Smooth muscle cell (in vitro differentiated cells): ENCODE measurements around the gene MYOF. TPM values are rescaled to one million over a fixed set of nuclear protein-coding genes. Genes with fewer than 3 reads are reported as not detected.

ENCODE experiments used
- DNase-seq: peaks from one replicate; lab custom pipeline; 2025; ENCODE audit not compliant: unreplicated experiment; lab: John Stamatoyannopoulos, UW
- H2AFZ ChIP-seq: fragments of 200-600 bp; sonication (generic); 2 replicates; pipeline ENCODE4 v1.6.0; 2016; ENCODE audit warnings: antibody characterized with exemption, low read depth, mild to moderate bottlenecking
- H3F3A ChIP-seq: fragments of 200-600 bp; sonication (generic); 2 replicates; pipeline ENCODE4 v1.6.0; 2017; ENCODE audit warnings: antibody characterized with exemption, low read depth
- H3K27ac ChIP-seq: fragments of 200-600 bp; sonication (generic); 2 replicates; pipeline ENCODE4 v1.5.1; 2016; ENCODE audit warnings: low read depth, mild to moderate bottlenecking
- H3K27me3 ChIP-seq: fragments of 200-600 bp; sonication (generic); 2 replicates; pipeline ENCODE4 v1.6.1; 2016; ENCODE audit warnings: low read depth, mild to moderate bottlenecking
- H3K36me3 ChIP-seq: fragments of 200-600 bp; sonication (generic); 2 replicates; pipeline ENCODE4 v1.5.1; 2016; ENCODE audit warnings: low read depth
- H3K4me1 ChIP-seq: fragments of 200-600 bp; sonication (generic); 2 replicates; pipeline ENCODE4 v1.5.1; 2016; ENCODE audit warnings: low read depth
- H3K4me2 ChIP-seq: fragments of 200-600 bp; sonication (generic); 2 replicates; pipeline ENCODE4 v1.6.0; 2016; ENCODE audit warnings: mild to moderate bottlenecking
- H3K4me3 ChIP-seq: fragments of 200-600 bp; sonication (generic); 2 replicates; pipeline ENCODE4 v1.5.1; 2016; ENCODE audit warnings: mild to moderate bottlenecking
- H3K79me2 ChIP-seq: fragments of 200-600 bp; sonication (generic); 2 replicates; pipeline ENCODE4 v1.6.0; 2016; ENCODE audit warnings: low read depth, mild to moderate bottlenecking
- H3K9ac ChIP-seq: fragments of 200-600 bp; sonication (generic); 2 replicates; pipeline ENCODE4 v1.6.0; 2016; ENCODE audit warnings: low read depth
- H3K9me3 ChIP-seq: fragments of 200-600 bp; sonication (generic); replicated peaks from 2 replicates; pipeline ENCODE4 v1.5.1; 2016; ENCODE audit warnings: low read depth
- H4K20me1 ChIP-seq: fragments of 200-600 bp; sonication (generic); 2 replicates; pipeline ENCODE4 v1.6.0; 2016; ENCODE audit warnings: low read depth
- CTCF ChIP-seq: fragments of 200-600 bp; sonication (generic); IDR thresholded peaks from 2 replicates; pipeline ENCODE4 v1.5.1; 2017; ENCODE audit warnings: borderline replicate concordance, mild to moderate bottlenecking, antibody characterized with exemption; ENCODE audit not compliant: insufficient read depth, poor library complexity, severe bottlenecking
- WGBS: methylation state at CpG from one replicate; pipeline ENCODE4 v1.1.7; 2016; ENCODE audit warnings: low lambda C conversion rate; 5-methylcytosine and 5-hydroxymethylcytosine counted together
- polyA plus RNA-seq: library from polyadenylated mRNA; unstranded; fragments of >200 nt; fragmentation: Nextera tagmentation; extraction: Ambion mirVana; gene quantifications from 2 replicates; pipeline ENCODE4 v1.2.1, GENCODE V29; 2016
- small RNA-seq: library from RNA; depleted of rRNA; stranded (forward); fragments of <200 nt; gene quantifications from one replicate; pipeline ENCODE3, GENCODE V24; 2014
- total RNA-seq: library from RNA; depleted of rRNA; stranded (reverse); fragments of >200 nt; gene quantifications from 2 replicates; pipeline ENCODE4 v1.2.3, GENCODE V29; 2014

MYOF gene
- total and polyA plus RNA-seq, 2 experiments from 2014 or later: 29.6 to 99.5 TPM

DNA sequence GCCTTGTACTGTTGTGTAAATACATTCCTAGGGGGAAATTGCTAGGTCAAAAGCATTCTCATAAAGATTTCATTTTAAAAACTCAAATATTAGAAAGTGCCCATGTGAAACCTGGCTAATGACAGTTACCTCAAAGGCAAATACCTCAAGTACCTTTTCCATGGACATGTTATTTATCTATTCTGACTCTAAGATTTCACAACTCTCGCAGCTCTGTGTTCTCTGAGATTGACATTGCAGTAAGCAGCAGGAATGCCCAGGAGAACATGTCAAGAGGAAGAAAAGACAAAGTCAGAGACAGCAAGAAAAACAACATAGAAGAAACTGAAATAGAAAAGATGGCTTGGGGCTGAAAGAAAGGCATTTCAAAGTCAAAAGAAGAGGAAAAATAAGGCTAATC is 221.0 kb downstream of the MYOF start:
- no peak overlapping the region for H2AFZ ChIP-seq
- H3K79me2 ChIP-seq: no peaks in the 10 kb centered on the region
- H3K9me3 ChIP-seq: no peaks in the 10 kb centered on the region
- H3K9ac ChIP-seq: no peak overlapping the region
- H4K20me1 ChIP-seq: no peaks in the 10 kb centered on the region
- DNase-seq: no peak
- H3K27me3 ChIP-seq: no peaks in the 10 kb centered on the region
- H3K4me1 ChIP-seq: no peaks in the 10 kb centered on the region
- H3K4me3 ChIP-seq: no peak overlapping the region
- no peaks in the 10 kb centered on the region for H3F3A ChIP-seq
- no peaks in the 10 kb centered on the region for H3K36me3 ChIP-seq
- WGBS: 92% methylated on average over 1 of the region's 1 CpG
- no peak overlapping the region for H3K27ac ChIP-seq
- no peak overlapping the region for H3K4me2 ChIP-seq
- no peak for TF ChIP-seq CTCF

DNA sequence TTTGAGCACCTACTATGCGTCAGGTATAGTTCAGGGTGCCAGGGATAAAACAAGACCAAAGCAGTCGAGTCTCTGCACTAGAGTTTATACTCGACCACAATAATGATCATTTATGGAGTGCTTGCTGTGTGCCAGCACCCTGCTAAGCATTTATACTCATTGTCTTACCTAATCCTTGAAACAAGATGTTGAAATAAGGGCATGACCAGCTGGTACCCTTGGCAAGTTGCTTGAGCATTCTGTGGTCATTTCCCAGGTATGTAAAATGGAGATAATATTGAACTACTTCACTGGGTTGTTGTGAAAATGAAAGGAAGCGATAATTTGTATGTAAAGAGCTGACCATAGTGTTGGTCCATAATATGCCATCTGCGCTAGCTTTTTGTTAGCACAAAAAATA is 223.0 kb downstream of the MYOF start:
- H3K36me3 ChIP-seq: no peaks in the 10 kb centered on the region
- WGBS: 94% methylated on average over 5 of the region's 5 CpGs
- no peak overlapping the region for H3K27ac ChIP-seq
- TF ChIP-seq CTCF: no peak
- DNase-seq: no peak
- no peak overlapping the region for H3K4me2 ChIP-seq
- no peaks in the 10 kb centered on the region for H4K20me1 ChIP-seq
- no peak overlapping the region for H2AFZ ChIP-seq
- H3K9me3 ChIP-seq: no peaks in the 10 kb centered on the region
- no peaks in the 10 kb centered on the region for H3K4me1 ChIP-seq
- no peaks in the 10 kb centered on the region for H3K79me2 ChIP-seq
- H3K27me3 ChIP-seq: no peaks in the 10 kb centered on the region
- H3K9ac ChIP-seq: no peak overlapping the region
- no peaks in the 10 kb centered on the region for H3F3A ChIP-seq
- H3K4me3 ChIP-seq: no peak overlapping the region

Small RNA genes within 50 kb of the gene (small RNA-seq; reads per million reads assigned to genes)
- not detected for gene RNA5SP323

Other genes with a start within 250 kb of the MYOF start
- gene CEP55, start 14.3 kb upstream of the MYOF start, total RNA-seq: 6.5 and 9.3 TPM in 2 replicates
- 5.4 and 6.8 TPM in 2 replicates for gene CEP55, start 14.3 kb upstream of the MYOF start, polyA plus RNA-seq
- not detected in 2 replicates for gene FFAR4, start 84.3 kb upstream of the MYOF start, total RNA-seq
- not detected in 2 replicates for gene FFAR4, start 84.3 kb upstream of the MYOF start, polyA plus RNA-seq
- 1.2 TPM in 1 of 2 replicates, not detected in the other for gene RBP4, start 118.9 kb upstream of the MYOF start, total RNA-seq
- 0.37 and 1.1 TPM in 2 replicates for gene RBP4, start 118.9 kb upstream of the MYOF start, polyA plus RNA-seq
- not detected in 2 replicates for gene PDE6C, start 130.2 kb upstream of the MYOF start, total RNA-seq
- gene PDE6C, start 130.2 kb upstream of the MYOF start, polyA plus RNA-seq: not detected in 2 replicates
- 12.3 and 12.5 TPM in 2 replicates for gene FRA10AC1, start 220.3 kb upstream of the MYOF start, total RNA-seq
- gene FRA10AC1, start 220.3 kb upstream of the MYOF start, polyA plus RNA-seq: 11.2 and 14.4 TPM in 2 replicates